Tibial artery (tissue), 4 donors: Measurements from ENCODE around the gene CDKL5.

Experiments used
- DNase-seq, 2 donors: peaks; one replicate each; pipeline ENCODE4 v3.0.0-alpha.2; 2019
- H3K27ac ChIP-seq, 2 donors: fragments of 200-600 bp; sonication (generic) in 1 of 2; 1 replicate in 1 of 2; 2 replicates in 1 of 2; pipeline ENCODE4 v1.5.1; 2018 to 2019; ENCODE audit warnings: mild to moderate bottlenecking in 1 of 2
- H3K27me3 ChIP-seq, 2 donors: fragments of 200-600 bp; sonication (generic) in 1 of 2; one replicate each; pipeline versions ENCODE4 v1.5.1 to v1.6.0; 2016 to 2019
- H3K36me3 ChIP-seq, 3 donors: fragments of 200-600 bp; sonication (generic) in 2 of 3; one replicate each; pipeline ENCODE4 v1.5.1; 2016 to 2019; ENCODE audit warnings: mild to moderate bottlenecking in 2 of 3
- H3K4me1 ChIP-seq, 4 donors: fragments of 200-600 bp; sonication (generic) in 2 of 4; 1 replicate in 3 of 4; 2 replicates in 1 of 4; pipeline ENCODE4 v1.5.1; 2016 to 2019
- H3K4me3 ChIP-seq, 2 donors: fragments of 200-600 bp; sonication (generic) in 1 of 2; 1 replicate in 1 of 2; 2 replicates in 1 of 2; pipeline ENCODE4 v1.5.1; 2018 to 2019; ENCODE audit warnings: mild to moderate bottlenecking in 2 of 2
- H3K9me3 ChIP-seq, 3 donors: fragments of 200-600 bp; sonication (generic) in 1 of 3; one replicate each; pipeline ENCODE4 v1.5.1; 2016 to 2019
- CTCF ChIP-seq, 2 experiments: fragments of 200-600 bp in 1 of 2; fragments of 450-650 bp in 1 of 2; IDR thresholded peaks; one replicate each; pipeline ENCODE4 v1.5.1; 2017 to 2019; ENCODE audit warnings: antibody characterized with exemption in 2 of 2, mild to moderate bottlenecking in 1 of 2, moderate library complexity in 1 of 2
- intact Hi-C: fragments of 100-400 bp; cut with DNase I; formaldehyde crosslinking; loops from one replicate; pipeline ENCODE4 v1.15.0; 2023; ENCODE audit warnings: low total_unique reads

Gene CDKL5

GRCh38 chrX:18457000-18457399 is 31.6 kb downstream of the CDKL5 start:
- no peak for TF ChIP-seq CTCF (IDR thresholded peaks at IDR 0.05)

GRCh38 chrX:18461431-18461830 is 36.0 kb downstream of the CDKL5 start:
- no peaks in the 10 kb centered on the region for H3K4me1 ChIP-seq
- intact Hi-C loops: no loop called here
- DNase-seq: no peak
- H3K27ac ChIP-seq: no peak overlapping the region
- TF ChIP-seq CTCF (IDR thresholded peaks at IDR 0.05): no peak
- no peaks in the 10 kb centered on the region for H3K36me3 ChIP-seq
- H3K9me3 ChIP-seq: no peaks in the 10 kb centered on the region
- H3K4me3 ChIP-seq: no peak overlapping the region
- no peaks in the 10 kb centered on the region for H3K27me3 ChIP-seq

More at GRCh38 chrX:18457000-18457399, 31.6 kb downstream of the CDKL5 start:
- intact Hi-C loops: no loop called here
- Histone ChIP-seq H3K4me1 (no peaks in the 10 kb centered on the region), H3K4me3 (no peak overlapping the region), H3K27me3 (no peaks in the 10 kb centered on the region), H3K9me3 (no peaks in the 10 kb centered on the region), H3K36me3 (no peaks in the 10 kb centered on the region), H3K27ac (no peak overlapping the region)
- no peak for DNase-seq

GRCh38 chrX:18464499-18464898 is 39.1 kb downstream of the CDKL5 start:
- H3K9me3 ChIP-seq: no peaks in the 10 kb centered on the region
- H3K36me3 ChIP-seq: no peaks in the 10 kb centered on the region
- H3K27me3 ChIP-seq: no peaks in the 10 kb centered on the region
- no peak overlapping the region for H3K27ac ChIP-seq
- no peak for TF ChIP-seq CTCF (IDR thresholded peaks at IDR 0.05)
- no peak overlapping the region for H3K4me3 ChIP-seq
- no peaks in the 10 kb centered on the region for H3K4me1 ChIP-seq
- intact Hi-C loops: no loop called here
- no peak for DNase-seq

- no peak for TF ChIP-seq CTCF (IDR thresholded peaks at IDR 0.05)
- Histone ChIP-seq H3K9me3 (no peaks in the 10 kb centered on the region), H3K27me3 (no peaks in the 10 kb centered on the region), H3K4me1 (no peaks in the 10 kb centered on the region), H3K36me3 (no peaks in the 10 kb centered on the region), H3K27ac (no peak overlapping the region), H3K4me3 (no peak overlapping the region)
- intact Hi-C loops: no loop called here
- DNase-seq: no peak
These were observed 39.6 kb downstream of the CDKL5 start for GRCh38 chrX:18465051-18465450.

- DNase-seq: no peak
These were observed 43.2 kb downstream of the CDKL5 start for GRCh38 chrX:18468599-18468998.

More at GRCh38 chrX:18468599-18468998, 43.2 kb downstream of the CDKL5 start:
- intact Hi-C loops: no loop called here
- H3K27ac ChIP-seq: no peak overlapping the region
- no peaks in the 10 kb centered on the region for H3K36me3 ChIP-seq
- no peak for TF ChIP-seq CTCF (IDR thresholded peaks at IDR 0.05)
- no peaks in the 10 kb centered on the region for H3K9me3 ChIP-seq
- H3K27me3 ChIP-seq: no peaks in the 10 kb centered on the region
- H3K4me3 ChIP-seq: no peak overlapping the region
- H3K4me1 ChIP-seq: no peaks in the 10 kb centered on the region
